GM12872 (cell line): ENCODE data around the gene PHF23.

ENCODE experiments used
- CTCF ChIP-seq: IDR thresholded peaks from 3 replicates; pipeline ENCODE4 v1.5.1; 2011; ENCODE audit warnings: low read depth, mild to moderate bottlenecking, low read length, moderate library complexity; ENCODE audit not compliant: insufficient read depth

The PHF23 gene

GRCh38 chr17:7262192-7262934, 23.1 kb upstream of the PHF23 start, which contains the start of gene CLDN7:
Gene CLDN7, minus strand, starts transcription at chr17:7262478. Its CDS starts 435 bp downstream, at chr17:7262043.
- no peak for TF ChIP-seq CTCF

- TF ChIP-seq CTCF, result no peak
Measured at GRCh38 chr17:7261379-7262191, 22.3 kb upstream of the PHF23 start.

GRCh38 chr17:7260651-7261378, 21.6 kb upstream of the PHF23 start:
- TF ChIP-seq CTCF, result no peak

DNA sequence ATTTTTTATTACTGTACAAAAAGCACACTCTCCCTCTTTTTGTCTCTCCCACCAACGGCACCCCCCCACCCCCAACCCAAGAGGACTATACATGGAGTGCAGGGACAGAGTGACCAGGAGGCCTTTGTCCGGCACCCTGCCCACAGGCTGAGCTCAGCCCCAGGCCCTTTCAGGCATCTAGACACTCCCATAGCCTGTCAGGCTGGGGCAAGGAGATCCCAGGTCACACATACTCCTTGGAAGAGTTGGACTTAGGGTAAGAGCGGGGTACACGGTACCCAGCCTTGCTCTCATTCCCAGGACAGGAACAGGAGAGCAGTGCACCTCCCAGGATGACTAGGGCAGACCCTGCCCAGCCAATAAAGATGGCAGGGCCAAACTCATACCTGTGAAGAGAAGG, 20.9 kb upstream of the PHF23 start:
- no peak for TF ChIP-seq CTCF

- TF ChIP-seq CTCF, result no peak
Measured at GRCh38 chr17:7259555-7259889, 20.3 kb upstream of the PHF23 start.

- TF ChIP-seq CTCF, result no peak
Measured at GRCh38 chr17:7258731-7259554, 19.7 kb upstream of the PHF23 start.
